ENCODE data around the gene TMEM26.
"Not testable (repeated sequence)": the region's sequence is repeated elsewhere in the genome, so short reads cannot be mapped to it uniquely, and the experiment has no call there.

TMEM26 gene

GRCh38 chr10:61398366-61399129 lies 54.6 kb downstream of the TMEM26 start:
- no peak for TF ChIP-seq CTCF (IDR thresholded peaks at IDR 0.05; ENCODE audit: control extremely low read depth, extremely low read depth, low read depth, missing control alignments)
- ChIA-PET POLR2A (no interaction called here), CTCF (interaction anchor here (1.0 to 1.2 kb wide), 2 partner anchors 10 to 11 kb away, joined by 3 read pairs; no protein-coding TSS in a partner anchor)
- no peak for DNase-seq (ENCODE audit: extremely low spot score)

GRCh38 chr10:61397175-61397986 lies 55.8 kb downstream of the TMEM26 start:
- TF ChIP-seq CTCF (IDR thresholded peaks at IDR 0.05; ENCODE audit: control extremely low read depth, extremely low read depth, low read depth, missing control alignments): no peak
- no peak for DNase-seq (ENCODE audit: extremely low spot score)
- POLR2A ChIA-PET: no interaction called here
- CTCF ChIA-PET: interaction anchor here (1.0 kb wide), 1 partner anchor 8 kb away, joined by 3 read pairs; no protein-coding TSS in a partner anchor

GRCh38 chr10:61391281-61391680 lies 61.9 kb downstream of the TMEM26 start:
- ChIA-PET POLR2A (no interaction called here), CTCF (no interaction called here)
- no peak for TF ChIP-seq CTCF (IDR thresholded peaks at IDR 0.05; ENCODE audit: control extremely low read depth, extremely low read depth, low read depth, missing control alignments)
- DNase-seq (ENCODE audit: extremely low spot score): no peak

- ChIA-PET CTCF (no interaction called here), POLR2A (no interaction called here)
- TF ChIP-seq CTCF (IDR thresholded peaks at IDR 0.05; ENCODE audit: control extremely low read depth, extremely low read depth, low read depth, missing control alignments): no peak
- no peak for DNase-seq (ENCODE audit: extremely low spot score)
These were observed 62.3 kb downstream of the TMEM26 start for GRCh38 chr10:61390851-61391250.

GRCh38 chr10:61389887-61390286 lies 63.3 kb downstream of the TMEM26 start:
- DNase-seq (ENCODE audit: extremely low spot score): no peak
- ChIA-PET CTCF (interaction anchor here (1.3 kb wide), 1 partner anchor 10 kb away, joined by 4 read pairs; no protein-coding TSS in a partner anchor), POLR2A (no interaction called here)
- TF ChIP-seq CTCF (IDR thresholded peaks at IDR 0.05; ENCODE audit: control extremely low read depth, extremely low read depth, low read depth, missing control alignments): no peak

GRCh38 chr10:61388986-61389385 lies 64.2 kb downstream of the TMEM26 start:
- POLR2A ChIA-PET; DNase-seq (ENCODE audit: extremely low spot score): not testable (repeated sequence)
- CTCF ChIA-PET: interaction anchor here (1.2 to 1.3 kb wide), 2 partner anchors 9 kb away, joined by 3 to 4 read pairs; no protein-coding TSS in a partner anchor
